H9 (cell line): ENCODE data around the gene IL20RA. TPM values are rescaled to one million over a fixed set of nuclear protein-coding genes. Genes with fewer than 3 reads are reported as not detected.

ENCODE experiments used
- DNase-seq: peaks from one replicate; pipeline ENCODE4 v3.0.0-alpha.2; 2017
- H2AFZ ChIP-seq: one replicate; pipeline ENCODE4 v1.6.1; 2013; ENCODE audit warnings: mild to moderate bottlenecking, low read length, control low read depth, moderate library complexity
- H2AK5ac ChIP-seq: 2 replicates; pipeline ENCODE4 v1.6.1; 2013; ENCODE audit warnings: low read length, control low read depth, mixed read lengths; ENCODE audit not compliant: insufficient read length
- H2BK120ac ChIP-seq: one replicate; pipeline ENCODE4 v1.6.1; 2013; ENCODE audit warnings: low read depth, mild to moderate bottlenecking, low read length, control low read depth, inconsistent platforms; ENCODE audit not compliant: poor library complexity, severe bottlenecking
- H2BK12ac ChIP-seq: 2 replicates; pipeline ENCODE4 v1.6.1; 2013; ENCODE audit warnings: low read length, control low read depth, mixed read lengths, low read depth; ENCODE audit not compliant: insufficient read length
- H2BK15ac ChIP-seq: 2 replicates; pipeline ENCODE4 v1.6.1; 2013; ENCODE audit warnings: low read depth, low read length, control low read depth
- H2BK20ac ChIP-seq: one replicate; pipeline ENCODE4 v1.6.1; 2013; ENCODE audit warnings: low read depth, mild to moderate bottlenecking, low read length, control low read depth, inconsistent platforms; ENCODE audit not compliant: poor library complexity, severe bottlenecking
- H2BK5ac ChIP-seq: 2 replicates; pipeline ENCODE4 v1.6.1; 2013; ENCODE audit warnings: low read length, control low read depth, mixed read lengths; ENCODE audit not compliant: insufficient read length
- H3K14ac ChIP-seq: 2 replicates; pipeline ENCODE4 v1.6.1; 2013; ENCODE audit warnings: low read length, control low read depth; ENCODE audit not compliant: insufficient read depth
- H3K18ac ChIP-seq: 2 replicates; pipeline ENCODE4 v1.6.1; 2013; ENCODE audit warnings: low read depth, mild to moderate bottlenecking, mixed read lengths, low read length, control low read depth; ENCODE audit not compliant: insufficient read length
- H3K23ac ChIP-seq: 2 replicates; pipeline ENCODE4 v1.6.1; 2013; ENCODE audit warnings: low read length, control low read depth, mixed read lengths, low read depth; ENCODE audit not compliant: insufficient read length
- H3K23me2 ChIP-seq: 2 replicates; pipeline ENCODE4 v1.6.1; 2013; ENCODE audit warnings: low read depth, mild to moderate bottlenecking, mixed read lengths, low read length, control low read depth; ENCODE audit not compliant: insufficient read length, poor library complexity, severe bottlenecking
- H3K27ac ChIP-seq: 2 replicates; pipeline ENCODE4 v1.5.1; 2013; ENCODE audit warnings: low read length, control low read depth, mixed read lengths, low read depth; ENCODE audit not compliant: insufficient read length
- H3K27me3 ChIP-seq: 2 replicates; pipeline ENCODE4 v1.6.1; 2013; ENCODE audit warnings: low read length, control low read depth, inconsistent platforms; ENCODE audit not compliant: insufficient read depth
- H3K4ac ChIP-seq: 2 replicates; pipeline ENCODE4 v1.6.1; 2013; ENCODE audit warnings: low read depth, mild to moderate bottlenecking, control low read depth, inconsistent platforms, low read length, moderate library complexity
- H3K4me1 ChIP-seq: 2 replicates; pipeline ENCODE4 v1.6.1; 2013; ENCODE audit warnings: low read length, control low read depth, inconsistent platforms; ENCODE audit not compliant: insufficient read depth
- H3K4me2 ChIP-seq: 2 replicates; pipeline ENCODE4 v1.6.1; 2013; ENCODE audit warnings: low read length, control low read depth, mixed read lengths; ENCODE audit not compliant: insufficient read length, insufficient read depth
- H3K56ac ChIP-seq: 2 replicates; pipeline ENCODE4 v1.6.1; 2013; ENCODE audit warnings: low read depth, mild to moderate bottlenecking, mixed read lengths, low read length, control low read depth; ENCODE audit not compliant: insufficient read length
- H3K79me1 ChIP-seq: 2 replicates; pipeline ENCODE4 v1.6.1; 2013; ENCODE audit warnings: low read depth, mild to moderate bottlenecking, moderate library complexity, low read length, control low read depth, inconsistent platforms; ENCODE audit not compliant: insufficient read depth, poor library complexity, severe bottlenecking
- H3K79me2 ChIP-seq: 2 replicates; pipeline ENCODE4 v1.6.1; 2013; ENCODE audit warnings: low read length, control low read depth, inconsistent platforms; ENCODE audit not compliant: insufficient read depth
- H3K9ac ChIP-seq: 2 replicates; pipeline ENCODE4 v1.6.1; 2013; ENCODE audit warnings: low read length, control low read depth, mixed read lengths; ENCODE audit not compliant: insufficient read length; ENCODE audit errors: extremely low read depth
- H3K9me3 ChIP-seq: one replicate; pipeline ENCODE4 v1.6.1; 2013; ENCODE audit warnings: low read depth, low read length, inconsistent platforms; ENCODE audit not compliant: control insufficient read depth
- H3T11ph ChIP-seq: one replicate; pipeline ENCODE4 v1.6.1; 2013; ENCODE audit warnings: mild to moderate bottlenecking, low read length, control low read depth, inconsistent platforms
- H4K20me1 ChIP-seq: one replicate; pipeline ENCODE4 v1.6.1; 2013; ENCODE audit not compliant: control insufficient read depth, insufficient read length, insufficient read depth
- H4K5ac ChIP-seq: 2 replicates; pipeline ENCODE4 v1.6.1; 2013; ENCODE audit warnings: low read depth, mild to moderate bottlenecking, mixed read lengths, low read length, control low read depth; ENCODE audit not compliant: insufficient read length
- H4K8ac ChIP-seq: replicated peaks from 2 replicates; pipeline ENCODE4 v1.6.1; 2013; ENCODE audit warnings: low read length, control low read depth, mixed read lengths, low read depth; ENCODE audit not compliant: insufficient read length
- H4K91ac ChIP-seq: 2 replicates; pipeline ENCODE4 v1.6.1; 2013; ENCODE audit warnings: low read depth, mild to moderate bottlenecking, moderate library complexity, mixed read lengths, low read length, control low read depth; ENCODE audit not compliant: insufficient read length
- H3K27ac Mint-ChIP-seq, 3 experiments: 2 replicates in 2 of 3; 3 replicates in 1 of 3; pipeline ENCODE4 v1.8.0; 2020 to 2021; ENCODE audit warnings: mixed read lengths in 3 of 3, mild to moderate bottlenecking in 1 of 3, moderate library complexity in 1 of 3
- H3K27me3 Mint-ChIP-seq: 2 replicates; pipeline ENCODE4 v1.8.0; 2021; ENCODE audit warnings: low read depth, mild to moderate bottlenecking, moderate library complexity, mixed read lengths
- H3K36me3 Mint-ChIP-seq, 3 experiments: 2 replicates in 2 of 3; 3 replicates in 1 of 3; pipeline ENCODE4 v1.8.0; 2020 to 2021; ENCODE audit warnings: low read depth in 3 of 3, mixed read lengths in 3 of 3; ENCODE audit not compliant: insufficient read depth in 1 of 3
- H3K4me1 Mint-ChIP-seq, 2 experiments: 2 replicates each; pipeline ENCODE4 v1.8.0; 2020; ENCODE audit warnings: mixed read lengths in 2 of 2
- H3K4me3 Mint-ChIP-seq, 2 experiments: 2 replicates in 1 of 2; 3 replicates in 1 of 2; pipeline ENCODE4 v1.8.0; 2020 to 2021; ENCODE audit warnings: mild to moderate bottlenecking in 2 of 2, mixed read lengths in 2 of 2, moderate library complexity in 1 of 2
- H3K9me3 Mint-ChIP-seq, 2 experiments: 2 replicates in 1 of 2; 3 replicates in 1 of 2; pipeline ENCODE4 v1.8.0; 2020; ENCODE audit warnings: mild to moderate bottlenecking in 2 of 2, mixed read lengths in 2 of 2, moderate library complexity in 1 of 2
- WGBS: extraction: QIAGEN DNeasy Blood & Tissue Kit; methylation state at CpG from one replicate; pipeline ENCODE4 v1.1.7; 2013; ENCODE audit warnings: missing lambda C conversion rate, low lambda C conversion rate, mixed read lengths; ENCODE audit not compliant: insufficient read length; ENCODE audit errors: extremely low coverage; 5-methylcytosine and 5-hydroxymethylcytosine counted together
- total RNA-seq: library from RNA; stranded (reverse); gene quantifications from 2 replicates; pipeline ENCODE4 v1.2.1, GENCODE V29; 2021
- TF ChIP-seq, protein P1 (sequence below): fragments of 200-600 bp; sonication (generic); conservative IDR thresholded peaks from 3 replicates; pipeline ENCODE4 v1.8.0; 2021; ENCODE audit warnings: antibody characterized with exemption, mild to moderate bottlenecking

Gene IL20RA
- total RNA-seq, 1 experiment from 2014 or later: 0.74 TPM

DNA sequence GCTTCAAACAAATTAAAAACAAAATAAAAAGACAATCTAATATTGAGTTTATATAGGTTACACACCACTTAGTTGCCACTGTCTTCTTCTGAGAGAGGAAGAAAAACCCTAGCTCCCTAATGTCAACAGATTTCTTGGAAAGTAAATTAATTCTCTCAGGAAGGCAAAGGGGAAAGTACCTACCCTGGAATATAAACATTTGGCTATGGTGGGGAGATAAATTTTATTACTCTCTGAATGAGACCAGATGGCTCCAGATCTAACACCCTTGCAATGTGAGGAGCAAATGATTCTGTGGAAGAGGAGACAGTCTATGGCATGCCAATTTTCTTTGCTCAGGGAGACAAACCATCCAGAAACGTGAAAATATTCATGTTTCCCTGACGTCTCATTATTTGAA lies 4.3 kb upstream of the IL20RA start:
- Histone ChIP-seq H3K4me1 (no peaks in the 10 kb centered on the region), H3K27ac (no peak overlapping the region), H3K23ac (no peak overlapping the region), H3K9ac (no peak overlapping the region), H3K9me3 (no peaks in the 10 kb centered on the region), H2AFZ (no peak overlapping the region), H3K23me2 (no peaks in the 10 kb centered on the region), H2BK20ac (no peak overlapping the region), H2AK5ac (no peak overlapping the region), H3K79me1 (no peaks in the 10 kb centered on the region), H2BK12ac (no peak overlapping the region), H4K8ac (no peak overlapping the region), H3K79me2 (no peaks in the 10 kb centered on the region), H3K4ac (no peak overlapping the region), H2BK120ac (no peak overlapping the region), H3K56ac (no peak overlapping the region), H4K91ac (no peak overlapping the region), H3T11ph (no peak overlapping the region), H2BK5ac (no peak overlapping the region), H3K14ac (no peak overlapping the region), H4K20me1 (no peaks in the 10 kb centered on the region), H3K27me3 (peaks cover 4% of the 10 kb centered on the region; the same call in 1 of the 2 replicates), H3K18ac (no peak overlapping the region), H3K4me2 (no peak overlapping the region), H2BK15ac (no peak overlapping the region), H4K5ac (no peak overlapping the region)
- no peak overlapping the region for H3K27ac Mint-ChIP-seq
- H3K9me3 Mint-ChIP-seq: no peaks in the 10 kb centered on the region
- TF ChIP-seq, protein P1, sequence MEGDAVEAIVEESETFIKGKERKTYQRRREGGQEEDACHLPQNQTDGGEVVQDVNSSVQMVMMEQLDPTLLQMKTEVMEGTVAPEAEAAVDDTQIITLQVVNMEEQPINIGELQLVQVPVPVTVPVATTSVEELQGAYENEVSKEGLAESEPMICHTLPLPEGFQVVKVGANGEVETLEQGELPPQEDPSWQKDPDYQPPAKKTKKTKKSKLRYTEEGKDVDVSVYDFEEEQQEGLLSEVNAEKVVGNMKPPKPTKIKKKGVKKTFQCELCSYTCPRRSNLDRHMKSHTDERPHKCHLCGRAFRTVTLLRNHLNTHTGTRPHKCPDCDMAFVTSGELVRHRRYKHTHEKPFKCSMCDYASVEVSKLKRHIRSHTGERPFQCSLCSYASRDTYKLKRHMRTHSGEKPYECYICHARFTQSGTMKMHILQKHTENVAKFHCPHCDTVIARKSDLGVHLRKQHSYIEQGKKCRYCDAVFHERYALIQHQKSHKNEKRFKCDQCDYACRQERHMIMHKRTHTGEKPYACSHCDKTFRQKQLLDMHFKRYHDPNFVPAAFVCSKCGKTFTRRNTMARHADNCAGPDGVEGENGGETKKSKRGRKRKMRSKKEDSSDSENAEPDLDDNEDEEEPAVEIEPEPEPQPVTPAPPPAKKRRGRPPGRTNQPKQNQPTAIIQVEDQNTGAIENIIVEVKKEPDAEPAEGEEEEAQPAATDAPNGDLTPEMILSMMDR: no peak
- no peaks in the 10 kb centered on the region for H3K36me3 Mint-ChIP-seq
- WGBS: no CpG with 5 or more reads among the region's 2 CpGs
- no peak overlapping the region for H3K4me3 Mint-ChIP-seq
- peaks cover 3% of the 10 kb centered on the region in 2 experiments; a peak in 1 of 4 replicates for H3K4me1 Mint-ChIP-seq
- H3K27me3 Mint-ChIP-seq: peaks cover 44% of the 10 kb centered on the region
- no peak for DNase-seq
